ENCODE data around the gene ZSWIM4. TPM values are rescaled to one million over a fixed set of nuclear protein-coding genes. Genes with fewer than 3 reads are reported as not detected.

The ZSWIM4 gene
- total RNA-seq, 1 donor, result 6.7 TPM

DNA sequence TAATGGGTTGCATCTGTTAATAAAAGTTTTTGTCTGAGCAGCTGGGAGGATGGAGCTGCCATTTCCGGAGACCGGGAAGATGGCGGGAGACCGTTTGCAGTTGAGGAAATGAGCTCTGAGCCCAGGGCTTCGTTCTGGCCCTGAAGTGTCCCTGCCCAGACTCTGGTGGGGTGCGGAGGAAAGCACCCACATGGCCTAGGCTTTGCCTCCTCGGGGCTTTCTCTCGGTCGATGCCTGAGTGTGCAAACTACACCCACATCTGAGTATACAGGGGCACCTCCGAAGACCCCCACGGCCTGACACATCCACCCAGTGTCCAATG is 66.1 kb downstream of the ZSWIM4 start:
- DNase-seq (ENCODE audit: low read depth), result no peak
- TF ChIP-seq, protein P1, sequence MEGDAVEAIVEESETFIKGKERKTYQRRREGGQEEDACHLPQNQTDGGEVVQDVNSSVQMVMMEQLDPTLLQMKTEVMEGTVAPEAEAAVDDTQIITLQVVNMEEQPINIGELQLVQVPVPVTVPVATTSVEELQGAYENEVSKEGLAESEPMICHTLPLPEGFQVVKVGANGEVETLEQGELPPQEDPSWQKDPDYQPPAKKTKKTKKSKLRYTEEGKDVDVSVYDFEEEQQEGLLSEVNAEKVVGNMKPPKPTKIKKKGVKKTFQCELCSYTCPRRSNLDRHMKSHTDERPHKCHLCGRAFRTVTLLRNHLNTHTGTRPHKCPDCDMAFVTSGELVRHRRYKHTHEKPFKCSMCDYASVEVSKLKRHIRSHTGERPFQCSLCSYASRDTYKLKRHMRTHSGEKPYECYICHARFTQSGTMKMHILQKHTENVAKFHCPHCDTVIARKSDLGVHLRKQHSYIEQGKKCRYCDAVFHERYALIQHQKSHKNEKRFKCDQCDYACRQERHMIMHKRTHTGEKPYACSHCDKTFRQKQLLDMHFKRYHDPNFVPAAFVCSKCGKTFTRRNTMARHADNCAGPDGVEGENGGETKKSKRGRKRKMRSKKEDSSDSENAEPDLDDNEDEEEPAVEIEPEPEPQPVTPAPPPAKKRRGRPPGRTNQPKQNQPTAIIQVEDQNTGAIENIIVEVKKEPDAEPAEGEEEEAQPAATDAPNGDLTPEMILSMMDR (IDR thresholded peaks at IDR 0.05; ENCODE audit: insufficient read depth, low read length), result no peak
- H3K4me3 ChIP-seq (ENCODE audit: low read depth, low read length), result peak overlapping the region; percentile 60

DNA sequence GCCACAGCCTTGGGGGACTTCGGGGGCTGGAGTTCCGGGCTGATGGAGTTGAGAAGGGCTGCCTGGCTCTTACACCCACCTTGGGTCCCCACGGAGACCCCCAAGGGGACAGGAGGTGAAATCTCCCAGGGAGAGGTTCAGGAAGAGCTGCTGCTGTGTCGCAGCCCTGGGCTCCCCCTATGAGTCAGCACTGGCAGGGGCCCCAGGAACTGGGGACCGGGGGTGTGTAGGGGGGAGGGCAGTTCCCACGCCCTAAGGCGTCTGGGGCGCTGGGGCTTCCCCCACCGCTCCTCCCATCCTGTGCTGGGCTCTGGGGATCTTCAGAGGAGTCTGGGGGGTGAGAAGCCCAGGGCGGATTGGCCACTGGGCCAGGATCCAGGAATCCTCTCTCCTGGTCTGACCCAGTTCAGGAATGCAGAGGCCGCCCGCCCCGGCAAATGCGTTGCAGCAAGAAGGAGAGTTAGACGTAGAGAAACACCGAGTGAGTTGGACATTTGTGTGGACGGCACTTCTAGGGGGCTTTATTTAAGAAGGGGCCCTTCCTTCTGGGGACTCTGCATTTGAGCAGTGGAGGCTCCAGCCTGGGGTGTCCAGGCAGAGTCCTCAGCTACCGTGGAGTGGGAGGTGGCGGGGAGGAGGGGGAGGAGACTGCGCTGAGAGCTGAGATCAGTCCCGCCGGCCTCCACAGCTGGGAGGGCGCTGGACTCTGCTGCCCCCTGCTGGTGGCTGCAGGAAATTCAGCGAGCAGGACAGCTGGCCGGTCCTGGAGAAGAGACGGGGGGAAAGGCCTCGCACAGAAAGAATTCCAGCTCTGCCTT is 66.7 kb downstream of the ZSWIM4 start:
- TF ChIP-seq, protein P1 (IDR thresholded peaks at IDR 0.05; ENCODE audit: insufficient read depth, low read length), result peak; percentile 95
- peak overlapping the region; percentile 60 for H3K4me3 ChIP-seq (ENCODE audit: low read depth, low read length)
- DNase-seq (ENCODE audit: low read depth), result peak; percentile 92

DNA sequence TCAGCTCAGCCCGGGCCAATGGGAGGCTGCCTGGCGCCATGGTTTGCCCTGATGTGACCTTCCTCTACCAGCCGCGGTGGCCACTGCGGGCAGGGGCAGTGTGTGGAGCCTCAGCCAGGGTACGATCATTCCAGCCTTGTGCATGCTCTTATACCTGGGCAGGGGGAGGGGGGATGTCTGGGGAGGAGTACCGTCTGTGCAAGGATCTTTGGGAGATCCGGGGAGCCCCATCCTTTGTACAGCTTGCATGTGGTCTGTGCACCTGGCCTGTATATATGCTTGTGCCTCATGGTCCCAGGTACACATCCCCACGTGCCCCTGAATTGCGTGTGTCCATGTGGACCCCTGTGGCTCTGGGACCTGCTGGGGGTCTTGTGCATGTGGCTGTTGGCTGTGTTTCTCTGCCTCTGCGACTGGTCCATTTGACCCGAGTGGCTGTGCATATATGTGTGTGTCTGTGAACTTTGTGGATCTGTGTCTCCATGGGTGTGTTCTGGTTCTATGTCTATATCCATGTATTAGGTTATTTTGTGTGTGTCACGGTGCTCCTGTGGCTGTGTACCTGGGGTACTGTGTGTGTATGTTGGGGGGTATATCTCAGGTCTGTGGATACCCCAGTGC is 68.9 kb downstream of the ZSWIM4 start:
- DNase-seq (ENCODE audit: low read depth), result no peak
- no peak overlapping the region for H3K4me3 ChIP-seq (ENCODE audit: low read depth, low read length)
- TF ChIP-seq, protein P1 (IDR thresholded peaks at IDR 0.05; ENCODE audit: insufficient read depth, low read length), result no peak

DNA sequence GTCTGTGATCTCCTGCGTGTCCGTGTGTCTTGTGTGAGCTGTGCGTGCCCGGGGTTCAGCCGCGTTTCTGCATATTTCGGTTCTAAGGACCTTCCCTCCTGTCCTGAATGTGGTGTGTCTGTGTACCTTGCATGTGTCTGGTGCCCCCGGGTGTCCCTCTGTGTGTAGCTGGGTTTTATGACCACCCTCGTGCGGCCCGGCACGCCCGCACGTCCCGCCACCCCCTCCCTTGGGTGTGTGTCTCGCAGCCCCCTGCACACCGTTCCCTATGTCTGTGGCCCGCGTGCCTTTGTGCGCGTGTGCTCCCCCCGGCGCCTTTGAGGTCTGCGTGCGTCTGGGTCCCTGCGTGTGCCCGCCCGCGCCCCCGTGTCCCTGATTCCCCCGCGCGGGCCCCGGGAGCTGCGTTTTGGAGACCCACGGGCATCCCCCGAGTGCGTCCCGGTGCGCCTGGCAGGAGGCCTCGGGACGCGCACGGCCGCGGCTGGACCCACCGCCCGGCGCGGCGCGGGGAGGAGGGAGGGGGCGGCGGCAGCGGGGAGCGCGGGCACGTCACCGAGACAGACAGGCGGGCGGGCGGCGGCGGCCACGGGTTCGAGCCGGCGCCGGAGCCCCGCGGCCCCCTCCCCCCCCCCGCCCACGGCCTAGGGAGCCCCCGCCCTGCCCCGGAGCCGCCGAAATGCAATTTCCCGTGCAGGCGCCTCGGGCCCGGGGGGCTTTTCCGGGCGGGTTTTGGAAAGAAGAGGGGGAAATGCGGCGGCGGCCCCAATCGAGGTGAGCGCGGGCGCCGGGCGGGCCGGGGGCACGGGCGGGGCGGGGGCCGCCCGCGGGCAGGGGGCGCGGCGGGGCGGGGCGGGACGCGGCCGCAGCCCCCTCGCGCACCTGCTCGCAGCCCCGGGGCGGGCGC is 69.7 kb downstream of the ZSWIM4 start:
- TF ChIP-seq, protein P1 (IDR thresholded peaks at IDR 0.05; ENCODE audit: insufficient read depth, low read length), result no peak
- peak overlapping the region; percentile 61 for H3K4me3 ChIP-seq (ENCODE audit: low read depth, low read length)
- no peak for DNase-seq (ENCODE audit: low read depth)

- H3K4me3 ChIP-seq (ENCODE audit: low read depth, low read length), result peak overlapping the region; percentile 61
- DNase-seq (ENCODE audit: low read depth), result no peak
- TF ChIP-seq, protein P1 (IDR thresholded peaks at IDR 0.05; ENCODE audit: insufficient read depth, low read length), result no peak
Observed at GRCh38 chr19:13865571-13866462, 70.6 kb downstream of the ZSWIM4 start.

Measured in fibroblast of the aortic adventitia (primary cell).